Hindlimb muscle (tissue), 1 donor: ENCODE measurements around the gene TMEM161A. TPM values are rescaled to one million over a fixed set of nuclear protein-coding genes. Genes with fewer than 3 reads are reported as not detected.
A peak's percentile ranks its signal among the peaks of the same experiment; 100 is the strongest.
"Not testable (repeated sequence)": the region's sequence is repeated elsewhere in the genome, so short reads cannot be mapped to it uniquely, and the experiment has no call there.

Experiments used
- DNase-seq: peaks from one replicate; pipeline ENCODE4 v3.0.0-alpha.2; 2013
- polyA plus RNA-seq: library from polyadenylated mRNA; unstranded; fragments of 120-200 nt; gene quantifications from one replicate; pipeline ENCODE4 v1.2.1, GENCODE V29; 2013; ENCODE audit not compliant: insufficient read length

TMEM161A gene
- 21.8 TPM for polyA plus RNA-seq

DNA sequence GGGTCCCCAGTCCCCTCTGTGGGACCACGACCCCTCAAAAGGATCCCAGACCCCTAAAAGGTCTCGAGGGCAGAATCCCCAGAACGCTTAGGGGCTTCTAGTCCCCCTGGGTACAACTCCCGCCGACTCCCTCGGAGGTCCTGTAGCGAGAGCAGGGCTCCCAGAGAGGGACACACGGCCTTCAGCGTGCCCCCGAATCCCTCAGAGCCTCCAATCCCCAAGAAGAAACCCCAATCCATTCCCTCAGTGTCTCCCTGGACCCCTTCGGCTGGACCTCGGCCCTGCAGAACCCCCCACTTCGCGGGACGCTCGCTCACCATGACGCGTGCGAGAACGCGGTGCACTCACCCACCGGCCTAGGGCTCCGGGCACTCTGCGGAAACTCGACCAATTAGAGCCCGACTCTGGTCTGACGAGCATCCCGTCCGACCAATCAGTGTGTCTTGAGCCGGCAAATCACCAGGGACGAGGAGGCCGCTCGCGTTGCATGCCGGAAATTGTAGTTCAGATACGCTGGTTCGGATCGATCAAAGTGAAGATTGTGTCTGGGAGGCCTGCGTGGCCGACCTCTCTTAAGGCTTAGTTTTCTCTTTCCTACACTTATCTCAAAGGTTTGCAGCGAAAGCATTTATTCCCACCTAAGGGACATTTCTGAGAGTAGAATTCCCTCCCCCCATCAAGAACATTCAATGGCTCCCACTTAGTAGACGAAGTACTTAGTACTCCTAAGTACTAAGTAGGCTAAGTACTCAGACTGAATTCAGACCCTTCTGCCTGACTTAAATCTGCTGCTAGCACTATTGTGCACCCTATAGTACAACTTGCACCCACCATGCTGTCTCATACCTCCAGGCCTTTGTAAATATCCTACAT, at the start of gene TMEM161A:
Gene TMEM161A (minus strand): TSS at position 370 of the 873 bp plus-strand sequence. CDS start 50 bp downstream, at position 320.
- DNase-seq, result peak; percentile 98

DNA sequence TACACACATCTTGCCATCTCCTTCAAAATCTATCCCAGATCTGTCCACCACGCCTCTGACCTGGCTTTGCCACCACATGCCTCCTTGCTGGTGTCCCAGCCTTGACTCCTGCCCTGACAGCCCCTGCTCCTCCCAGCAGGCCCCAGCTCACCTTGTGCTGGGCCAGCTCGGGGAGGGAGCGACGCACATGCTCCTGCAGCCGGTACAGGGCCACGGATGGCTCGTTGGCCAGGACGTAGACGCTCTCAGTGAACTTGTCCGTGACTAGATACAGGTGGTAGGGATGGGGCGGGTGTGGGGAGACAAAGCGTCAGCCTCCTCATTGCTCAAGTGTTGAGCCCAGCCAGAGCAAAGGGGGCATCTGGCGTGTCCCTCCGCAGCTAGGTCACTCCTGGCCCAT, 48.5 kb upstream of the TMEM161A start:
- no peak for DNase-seq

DNA sequence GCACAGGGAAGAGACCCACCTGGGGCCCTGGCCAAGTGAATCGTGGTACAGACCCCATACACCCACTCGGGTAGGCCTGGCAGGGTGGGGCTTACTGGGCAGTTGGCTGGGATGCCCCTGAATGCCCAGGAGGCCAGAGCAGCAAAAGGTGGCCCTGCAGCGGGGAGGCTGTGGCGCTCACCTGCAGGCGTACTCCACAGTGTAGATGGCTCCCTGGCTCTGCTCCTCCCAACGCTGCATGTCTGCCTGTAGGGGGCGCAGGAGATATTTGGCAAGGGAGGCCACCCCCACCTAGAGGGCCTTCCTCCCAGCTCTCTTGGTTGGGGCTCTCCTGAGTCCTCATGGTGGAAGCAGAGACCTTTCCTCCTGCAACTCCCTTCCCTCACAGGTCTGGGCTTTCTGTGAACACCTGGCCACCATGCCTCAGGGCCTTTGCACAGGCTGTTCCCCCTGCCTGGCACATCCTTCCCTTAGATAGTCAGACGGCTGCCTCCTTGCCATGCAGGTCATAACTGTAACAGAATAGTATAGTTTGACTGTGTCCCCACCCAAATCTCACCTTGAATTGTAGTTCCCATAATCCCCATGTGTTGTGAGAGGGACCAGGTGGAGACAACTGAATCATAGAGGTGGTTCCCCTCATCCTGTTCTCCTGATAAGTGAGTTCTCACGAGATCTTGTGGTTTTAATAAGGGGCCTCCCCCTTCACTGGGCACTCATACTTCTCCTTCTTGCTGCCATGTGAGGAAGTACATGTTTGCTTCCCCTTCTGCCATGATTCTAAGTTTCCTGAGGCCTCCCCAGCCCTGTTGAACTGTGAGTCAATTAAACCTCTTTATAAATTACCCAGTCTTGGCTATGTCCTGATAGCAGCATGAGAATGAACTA, 47.8 kb upstream of the TMEM161A start:
- no peak for DNase-seq

DNA sequence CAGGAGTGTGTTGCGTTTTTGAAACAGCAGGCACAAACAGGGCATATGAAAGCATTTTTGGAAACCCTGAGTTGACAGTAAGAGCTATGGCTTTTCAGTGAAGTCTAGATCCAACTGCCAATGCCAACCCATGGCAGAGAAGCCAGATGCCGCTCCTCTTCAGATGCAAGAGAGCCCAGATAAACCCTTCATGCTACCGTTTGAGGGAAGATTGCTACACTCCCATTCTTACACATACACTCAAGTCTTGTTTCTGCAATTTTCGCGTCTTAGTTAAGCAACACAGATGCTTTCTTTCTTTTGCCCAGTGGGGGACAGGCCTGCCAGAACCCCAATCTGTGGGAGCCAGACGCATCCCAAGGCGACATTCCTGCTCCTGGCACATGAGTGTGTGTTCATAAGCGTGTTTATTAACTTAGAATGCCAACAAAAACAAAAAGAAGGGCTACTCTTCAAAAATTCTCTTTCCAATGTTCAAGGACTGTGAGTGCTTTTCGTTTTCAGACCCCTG, 43.3 kb upstream of the TMEM161A start:
- DNase-seq, result no peak

DNA sequence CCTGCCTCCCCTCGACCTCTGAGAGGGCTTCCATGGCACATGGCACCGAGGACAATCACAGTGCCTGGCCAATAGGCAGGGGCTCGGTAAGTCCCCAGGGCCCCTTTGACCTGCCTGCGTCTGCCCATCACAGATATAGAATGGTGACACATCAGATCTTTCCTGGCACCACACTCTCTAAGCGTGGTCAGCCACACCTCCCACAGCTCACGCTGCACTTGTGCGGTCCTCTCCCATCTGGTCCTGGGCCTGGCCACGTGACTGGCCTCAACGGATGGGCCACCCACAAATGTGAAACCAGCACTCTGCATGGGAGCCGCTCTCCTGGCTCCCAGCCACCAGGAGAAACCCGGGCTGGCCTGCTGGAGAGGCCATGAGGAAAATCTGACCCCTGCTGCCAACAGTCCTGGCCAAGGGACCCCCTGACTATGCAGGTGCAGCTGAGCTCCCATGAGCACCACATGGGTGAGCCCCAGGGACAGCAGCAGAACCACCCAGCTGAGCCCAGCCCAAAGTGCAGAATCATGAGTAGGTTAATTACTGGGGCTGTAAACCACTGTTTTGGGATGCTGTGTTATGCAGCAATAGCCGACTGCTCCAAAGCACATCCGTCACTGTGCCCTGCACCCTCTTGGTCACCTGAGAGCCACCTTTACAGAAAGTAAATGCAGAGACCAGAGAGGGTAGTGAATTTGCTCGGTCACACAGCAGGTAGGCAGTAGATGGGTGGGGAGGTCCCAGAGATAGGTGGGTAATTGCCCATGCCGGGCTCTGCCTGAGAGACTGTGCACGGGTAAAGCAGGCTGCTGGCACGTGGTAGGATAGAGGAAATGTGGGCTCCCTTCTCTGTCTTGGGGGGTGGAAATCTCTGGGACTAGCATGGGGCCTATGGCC, 41.5 kb upstream of the TMEM161A start:
- DNase-seq, result no peak

DNA sequence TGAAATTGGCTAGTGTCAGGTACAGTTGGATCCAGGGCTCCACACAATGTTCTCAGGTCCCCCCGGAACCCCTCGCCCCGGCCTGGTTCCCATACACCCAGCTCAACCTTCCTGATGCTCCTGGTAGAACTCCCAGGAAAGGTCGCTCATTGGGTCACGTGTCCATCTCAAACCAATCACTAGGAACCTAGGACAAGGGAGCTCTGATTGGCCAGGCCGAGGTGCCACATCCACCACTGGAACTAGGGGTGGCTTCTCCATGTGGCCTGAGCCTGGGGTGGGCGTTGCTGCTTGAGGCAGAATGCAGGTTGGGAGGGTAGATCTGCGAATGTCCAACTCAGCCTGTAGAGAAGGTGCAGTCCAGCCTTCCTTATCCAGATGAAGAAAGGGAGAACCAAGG, 38.7 kb upstream of the TMEM161A start:
- DNase-seq, result no peak

DNA sequence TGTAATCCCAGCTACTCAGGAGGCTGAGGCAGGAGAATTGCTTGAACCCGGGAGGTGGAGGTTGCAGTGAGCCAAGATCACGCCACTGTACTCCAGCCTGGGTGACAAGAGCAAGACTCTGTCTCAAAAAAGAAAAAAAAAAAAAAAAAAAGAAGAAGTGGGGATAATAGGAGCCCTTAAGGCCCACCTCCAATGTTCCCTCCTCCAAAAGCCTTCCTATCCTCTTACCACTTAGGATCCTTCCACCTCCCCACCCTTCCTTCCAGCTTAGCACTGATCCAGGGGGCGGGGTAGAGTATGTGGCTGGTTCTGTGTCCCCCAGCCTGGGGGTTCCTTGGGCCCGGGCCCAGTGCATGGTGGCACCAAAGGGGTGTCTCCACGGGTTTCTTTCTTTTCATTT, 35.0 kb upstream of the TMEM161A start:
- DNase-seq, result not testable (repeated sequence)

DNA sequence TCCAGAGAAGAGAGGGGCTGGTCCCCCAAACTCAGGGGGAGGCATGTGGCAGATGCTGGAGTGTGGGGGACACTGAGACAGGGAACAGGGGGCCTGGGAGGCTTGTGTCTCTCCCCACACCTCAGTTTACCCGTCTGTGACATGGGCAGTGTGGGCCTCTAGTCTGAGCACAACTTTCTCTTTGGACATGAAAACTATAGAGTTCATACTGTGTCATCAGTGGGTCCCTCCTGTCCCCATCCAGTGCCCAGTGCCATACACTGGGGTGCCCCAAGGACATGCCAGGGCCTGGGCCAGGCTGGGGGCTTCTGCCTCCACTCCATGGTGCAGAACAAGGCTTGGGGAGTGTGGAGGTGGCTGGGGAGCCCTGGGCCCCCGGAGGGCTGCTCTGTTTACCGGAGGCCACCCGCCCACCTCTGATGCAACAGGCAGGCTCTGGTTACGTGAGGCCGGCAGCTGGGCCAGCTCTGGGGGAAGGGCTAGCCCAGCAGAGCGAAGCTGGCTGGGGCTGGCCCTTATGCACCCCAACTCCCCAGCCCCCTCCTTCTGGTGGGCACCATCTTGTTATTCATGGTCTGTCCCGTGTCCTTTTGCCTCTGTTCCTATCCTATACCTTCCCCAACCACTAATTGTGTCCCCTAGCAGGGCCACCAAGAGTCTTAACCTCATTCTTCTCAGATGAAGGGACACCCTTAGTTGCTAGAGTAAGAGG, 33.7 kb upstream of the TMEM161A start:
- DNase-seq, result no peak

DNA sequence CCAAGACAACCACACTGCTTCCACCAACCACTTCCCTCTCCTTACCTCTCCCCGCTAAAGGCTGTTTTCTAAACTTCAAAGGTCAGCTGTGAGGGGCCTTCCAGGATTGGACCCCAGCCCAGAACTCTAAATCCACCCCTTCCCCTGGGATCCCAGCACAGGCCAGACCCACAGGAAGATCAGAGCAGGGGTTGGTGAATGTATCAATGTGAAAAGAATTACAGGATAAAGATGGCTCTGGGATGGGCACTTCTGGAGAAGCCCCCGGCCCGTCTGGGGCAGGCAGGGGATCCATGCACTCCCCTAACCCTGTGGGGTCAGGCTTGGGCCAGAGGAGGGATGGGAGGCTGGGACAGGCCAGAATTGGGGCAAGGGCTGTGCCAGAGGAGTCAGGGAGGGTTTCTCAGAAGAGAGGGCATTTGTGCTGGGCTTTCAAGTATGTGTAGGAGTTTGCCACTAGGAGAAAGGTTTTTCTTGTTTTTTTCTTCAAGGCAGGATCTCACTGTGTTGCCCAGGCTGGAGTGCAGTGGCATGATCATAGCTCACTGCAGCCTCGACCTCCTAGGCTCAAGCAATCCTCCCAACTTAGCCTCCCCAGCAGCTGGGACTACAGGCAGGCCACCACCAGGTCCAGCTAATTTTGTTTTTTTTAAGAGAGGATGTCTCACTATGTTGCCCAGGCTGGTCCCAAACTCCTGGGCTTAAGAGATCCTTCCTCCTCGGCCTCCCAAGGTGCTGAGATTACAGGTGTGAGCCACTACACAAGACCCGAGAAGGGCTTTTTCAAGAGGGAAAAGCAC, 32.8 kb upstream of the TMEM161A start:
- no peak for DNase-seq

DNA sequence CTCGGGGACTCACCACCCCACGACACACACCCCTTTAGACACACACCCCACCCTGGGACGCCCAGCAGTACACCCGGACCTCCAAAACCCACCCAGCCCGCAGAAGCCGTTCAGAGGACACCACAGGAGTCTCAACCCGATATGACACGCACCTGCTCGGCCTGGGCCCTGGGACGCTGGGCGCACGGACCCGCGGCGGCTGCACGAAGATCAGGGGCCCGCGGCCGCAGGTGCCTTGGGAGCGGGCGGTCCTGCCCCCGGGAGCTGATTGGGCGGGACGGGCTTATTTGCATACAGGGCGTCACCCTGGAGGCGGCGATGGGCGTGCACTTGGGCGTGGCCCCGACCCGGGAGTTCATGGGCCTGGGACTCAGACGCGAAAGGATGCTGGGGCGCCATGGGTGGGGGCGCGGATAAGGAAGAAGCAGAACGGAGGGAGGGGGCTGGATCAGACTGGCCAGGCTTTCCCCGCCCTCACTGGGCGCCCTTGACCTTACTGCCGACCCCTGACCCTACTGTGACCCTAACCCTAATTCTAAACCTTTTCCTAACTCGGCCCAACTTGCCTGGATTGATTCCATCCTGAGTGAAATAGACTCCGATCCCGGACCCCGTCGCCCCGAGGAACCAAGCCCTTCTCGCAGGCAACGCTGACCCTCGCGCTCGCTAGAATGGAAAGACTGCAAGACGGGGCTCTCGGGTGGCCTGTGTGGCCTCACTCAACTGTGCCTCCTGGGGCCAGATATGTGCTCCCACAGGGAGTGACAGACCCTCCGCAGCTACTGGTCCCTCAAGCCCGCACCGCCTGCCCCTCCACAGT, 32.0 kb upstream of the TMEM161A start, which contains the start of gene MEF2B:
Gene MEF2B (minus strand): TSS at position 211 of the 820 bp plus-strand sequence. CDS start 19,528 bp downstream, outside the sequence.
- DNase-seq, result no peak

DNA sequence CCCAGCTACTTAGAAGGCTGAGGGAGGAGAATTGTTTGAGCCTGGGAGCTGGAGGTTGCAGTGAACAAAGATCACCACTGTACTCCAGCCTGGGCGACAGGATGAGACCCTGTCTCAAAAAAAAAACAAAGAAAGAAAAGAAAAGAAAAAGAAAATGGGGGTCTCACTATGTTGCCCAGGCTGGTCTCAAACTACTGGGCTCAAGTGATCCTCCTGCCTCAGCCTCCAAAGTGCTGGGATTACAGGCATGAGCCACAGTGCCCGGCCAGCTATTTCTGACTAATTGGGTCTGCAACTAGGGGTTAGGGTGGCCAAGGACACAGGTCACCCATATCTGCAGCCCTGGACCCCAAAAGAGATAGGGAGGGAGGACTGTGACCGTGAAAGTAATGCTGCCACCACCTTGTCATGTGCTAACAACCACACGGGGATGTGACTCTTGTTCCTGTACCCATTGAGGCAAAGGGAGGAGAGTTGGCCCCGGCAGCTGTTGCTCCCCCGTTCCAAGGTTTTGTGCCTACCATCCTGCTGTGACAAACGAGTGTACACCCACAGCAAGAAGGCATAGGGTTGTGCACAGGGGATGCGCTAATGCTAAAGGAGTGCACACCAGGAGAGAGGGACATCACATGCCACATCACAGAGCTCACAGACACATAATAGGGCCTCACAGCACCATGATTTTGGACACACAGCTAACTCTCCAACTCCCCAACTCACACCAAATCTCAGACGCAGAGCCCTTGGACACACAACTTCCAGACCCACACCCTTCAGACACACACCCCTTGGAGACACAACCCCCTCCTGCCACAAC, 31.2 kb upstream of the TMEM161A start:
- no peak for DNase-seq

DNA sequence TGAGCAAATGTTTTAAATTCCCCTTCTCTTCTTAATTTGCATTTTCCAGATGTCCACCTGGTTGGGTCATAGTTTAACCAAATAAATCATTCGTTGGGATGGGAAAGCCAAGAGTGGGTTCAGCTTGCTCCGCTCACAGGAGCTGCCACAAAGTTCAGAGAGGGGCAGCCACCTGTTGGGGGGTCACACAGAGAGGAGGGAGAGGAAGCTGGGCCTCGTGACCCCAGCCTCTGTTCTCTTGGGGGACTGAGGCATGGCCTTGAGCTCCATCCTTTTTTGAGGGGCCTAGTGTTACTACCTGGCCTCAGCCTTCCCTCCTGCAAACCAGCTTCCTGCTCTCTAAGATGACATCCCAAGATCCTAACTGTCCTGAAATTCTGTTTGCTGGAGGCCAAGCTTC, 29.3 kb upstream of the TMEM161A start:
- DNase-seq, result no peak

DNA sequence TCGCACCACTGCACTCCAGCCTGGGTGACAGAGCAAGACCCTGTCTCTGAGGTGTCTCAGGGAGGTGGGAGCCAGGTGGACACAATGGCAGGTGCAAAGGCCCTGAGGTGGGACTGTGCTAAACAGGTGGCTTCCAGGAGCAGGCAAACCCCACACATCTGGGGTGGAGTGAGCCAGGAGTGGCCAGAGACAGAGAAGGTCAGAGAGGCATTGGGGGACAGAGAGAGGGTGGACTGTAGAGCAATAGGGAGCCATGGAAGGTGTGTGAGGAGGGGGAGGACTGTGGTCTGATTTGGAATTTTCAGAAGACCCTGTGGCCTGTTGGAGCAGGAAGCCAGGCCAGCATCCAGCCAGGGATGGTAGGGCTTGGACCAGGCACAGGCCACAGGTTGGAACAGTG, 27.1 kb upstream of the TMEM161A start:
- DNase-seq, result no peak

DNA sequence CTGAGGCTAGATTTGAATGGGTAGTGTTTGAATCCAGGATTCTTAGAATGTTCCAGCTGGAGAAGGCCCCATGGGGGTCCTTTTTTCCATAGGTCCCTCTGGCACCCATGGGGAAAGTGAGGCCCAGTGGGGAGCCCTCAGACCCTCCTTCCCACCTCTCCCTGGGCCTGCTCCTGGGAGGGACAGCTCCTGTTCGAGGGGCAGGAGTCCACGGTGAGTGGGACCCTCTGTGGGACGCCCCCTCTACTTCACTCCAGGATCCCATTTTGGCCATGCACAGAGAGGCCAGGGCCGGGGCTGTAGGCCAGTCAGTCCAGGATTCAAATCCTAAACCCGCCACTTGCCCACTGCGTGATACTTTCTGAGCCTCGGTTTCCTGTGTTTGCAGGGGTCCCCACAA, 24.2 kb upstream of the TMEM161A start:
- no peak for DNase-seq

DNA sequence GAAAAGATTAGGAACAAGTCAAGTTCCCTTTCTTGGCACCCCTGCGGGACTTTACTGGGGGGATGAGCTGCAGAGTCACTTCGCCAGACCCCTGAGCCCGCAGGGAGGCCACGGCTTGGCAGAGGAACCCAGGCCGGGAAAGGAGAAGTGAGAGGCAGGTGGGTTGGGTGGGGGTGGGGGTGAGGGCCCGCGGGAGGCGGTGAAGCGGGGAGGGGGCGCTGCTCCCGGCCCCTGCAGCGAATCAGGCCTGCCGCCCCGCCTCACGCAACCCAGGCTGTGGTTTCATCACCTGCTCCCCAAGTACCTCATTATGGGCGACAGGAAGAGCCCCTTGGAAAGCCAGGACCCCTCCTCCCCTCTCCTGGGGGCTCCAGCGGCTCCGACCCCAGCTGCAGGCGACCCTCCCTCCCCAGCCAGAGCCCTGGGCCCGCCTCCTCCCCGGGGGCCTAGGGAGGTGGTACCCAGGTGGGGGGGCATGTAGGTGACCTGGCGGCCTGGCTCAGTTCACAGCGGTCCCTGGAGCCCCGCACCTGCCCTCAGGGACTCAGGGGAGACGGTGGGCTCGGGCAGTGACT, 22.3 kb upstream of the TMEM161A start:
- DNase-seq, result no peak

DNA sequence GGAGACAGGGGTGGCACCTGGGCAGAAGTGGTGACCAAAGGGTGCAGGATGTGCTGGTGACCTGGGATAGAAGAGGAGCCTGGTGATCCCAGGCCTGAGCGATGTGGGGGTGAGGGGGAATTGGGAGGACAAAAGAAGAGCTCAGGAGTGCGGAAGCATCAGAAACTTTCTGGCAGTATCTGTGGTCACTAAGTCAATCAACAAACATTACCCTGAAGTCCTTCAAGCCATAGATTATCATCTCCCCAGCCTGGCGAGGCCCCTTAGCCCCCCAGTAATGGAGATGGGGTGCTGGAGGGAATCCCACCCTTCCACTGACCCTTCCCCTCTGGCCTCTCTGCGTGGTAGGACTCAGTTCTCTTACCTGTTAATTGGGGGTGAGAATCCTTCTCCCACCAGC, 21.3 kb upstream of the TMEM161A start:
- DNase-seq, result no peak

DNA sequence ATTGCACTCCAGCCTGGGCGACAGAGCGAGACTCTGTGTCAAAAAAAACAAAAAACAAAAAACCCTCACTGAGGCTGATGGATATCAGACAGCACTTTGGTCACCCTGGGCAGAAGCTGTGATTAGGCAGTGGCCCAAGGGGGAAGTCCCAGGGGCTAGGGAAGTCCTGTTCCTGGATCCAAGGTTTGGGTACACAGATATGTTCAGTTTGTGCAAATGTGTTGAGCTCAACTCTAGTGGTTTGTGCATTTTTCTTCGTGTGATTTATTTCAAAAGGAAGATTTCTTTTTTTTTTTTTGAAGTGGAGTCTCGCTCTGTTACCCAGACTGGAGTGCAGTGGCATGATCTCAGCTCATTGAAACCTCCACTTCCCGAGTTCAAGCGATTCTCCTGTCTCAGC, 19.5 kb upstream of the TMEM161A start:
- DNase-seq, result no peak

DNA sequence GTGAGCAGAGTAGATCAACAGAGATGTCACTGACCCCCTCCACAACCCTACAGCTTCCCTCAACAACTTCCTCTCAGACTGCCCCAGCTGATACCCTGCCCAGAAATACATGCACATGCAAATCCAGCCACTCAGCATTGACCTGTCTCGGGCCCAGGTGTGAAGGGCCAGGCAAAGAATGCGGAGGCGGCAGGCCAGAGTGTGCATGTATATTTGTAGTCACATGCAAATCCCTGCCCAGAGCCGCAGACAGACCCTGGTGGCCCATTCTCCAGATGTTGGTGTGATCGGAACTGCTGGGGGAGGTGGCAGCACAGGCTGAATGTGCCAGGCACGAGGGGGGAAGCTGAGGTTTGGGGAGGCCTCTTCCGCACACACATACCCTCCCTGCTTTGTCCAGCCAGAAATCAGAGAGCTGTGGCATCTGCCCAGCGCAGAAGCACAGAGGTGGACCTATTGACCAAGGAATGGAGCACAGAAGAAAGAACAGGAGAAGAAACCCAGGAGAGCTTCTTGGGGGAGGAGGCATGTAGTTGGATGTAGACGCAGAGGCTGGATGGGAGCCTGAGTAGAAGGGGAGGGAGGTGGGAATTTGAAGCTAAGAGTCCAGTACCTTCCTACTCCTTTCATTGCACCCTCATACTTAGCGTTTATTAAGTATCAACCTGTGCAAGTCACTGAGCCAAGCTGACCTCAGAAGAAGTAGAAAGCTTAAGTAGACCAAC, 17.4 kb upstream of the TMEM161A start:
- no peak for DNase-seq
